NCI-H2227 (cell line): ENCODE data around the gene KAT8.
A peak's percentile ranks its signal among the peaks of the same experiment; 100 is the strongest.
"Not testable (repeated sequence)": the region's sequence is repeated elsewhere in the genome, so short reads cannot be mapped to it uniquely, and the experiment has no call there.

Experiments used
- DNase-seq: peaks from one replicate; lab custom pipeline; 2025; ENCODE audit not compliant: unreplicated experiment; lab: John Stamatoyannopoulos, UW

KAT8 gene

GRCh38 chr16:31144418-31144817 lies 27.0 kb downstream of the KAT8 start:
- not testable (repeated sequence) for DNase-seq

GRCh38 chr16:31145398-31145990 lies 28.0 kb downstream of the KAT8 start:
- no peak for DNase-seq

- DNase-seq, result no peak
Measured at GRCh38 chr16:31147574-31147973, 30.1 kb downstream of the KAT8 start.

- no peak for DNase-seq
Measured at GRCh38 chr16:31148281-31148728, 30.8 kb downstream of the KAT8 start.

GRCh38 chr16:31148896-31149295 lies 31.4 kb downstream of the KAT8 start:
- no peak for DNase-seq

GRCh38 chr16:31149332-31149731 lies 31.9 kb downstream of the KAT8 start:
- no peak for DNase-seq

- no peak for DNase-seq
Measured at GRCh38 chr16:31149894-31150890, 32.7 kb downstream of the KAT8 start, which contains the start of gene PRSS36. TSS of gene PRSS36 (minus strand) at chr16:31150066. CDS start at chr16:31150035, 31 bp downstream.

GRCh38 chr16:31150976-31151375 lies 33.5 kb downstream of the KAT8 start:
- not testable (repeated sequence) for DNase-seq

GRCh38 chr16:31157136-31157535 lies 39.7 kb downstream of the KAT8 start:
- no peak for DNase-seq

- no peak for DNase-seq
Measured at GRCh38 chr16:31167315-31167714, 49.9 kb downstream of the KAT8 start.

- no peak for DNase-seq
Measured at GRCh38 chr16:31168848-31169247, 51.4 kb downstream of the KAT8 start.

- peak; percentile 85 for DNase-seq
Measured at GRCh38 chr16:31170048-31170447, 52.6 kb downstream of the KAT8 start.

GRCh38 chr16:31177136-31177535 lies 59.7 kb downstream of the KAT8 start:
- no peak for DNase-seq

GRCh38 chr16:31179219-31179746 lies 61.8 kb downstream of the KAT8 start:
- DNase-seq, result peak; percentile 53

GRCh38 chr16:31179747-31180459 lies 62.4 kb downstream of the KAT8 start, which contains the start of gene FUS:
TSS of gene FUS (plus strand) at chr16:31180139. CDS start at chr16:31180215, 76 bp downstream.
- peak; percentile 96 for DNase-seq
